Rectal smooth muscle tissue (tissue), 1 donor: ENCODE data around the gene DHRS4L2.
"Not testable (repeated sequence)": the region's sequence is repeated elsewhere in the genome, so short reads cannot be mapped to it uniquely, and the experiment has no call there.

ENCODE experiments used
- H3K27ac ChIP-seq: one replicate; pipeline ENCODE4 v1.7.0; 2013; ENCODE audit warnings: low read depth, low read length, inconsistent platforms
- H3K27me3 ChIP-seq: one replicate; pipeline ENCODE4 v1.7.0; 2013; ENCODE audit warnings: low read length; ENCODE audit not compliant: control insufficient read depth, insufficient read depth
- H3K36me3 ChIP-seq: one replicate; pipeline ENCODE4 v1.7.0; 2013; ENCODE audit warnings: low read length; ENCODE audit not compliant: control insufficient read depth, insufficient read depth
- H3K4me1 ChIP-seq: one replicate; pipeline ENCODE4 v1.7.0; 2013; ENCODE audit warnings: low read length; ENCODE audit not compliant: control insufficient read depth, insufficient read depth
- H3K4me3 ChIP-seq: one replicate; pipeline ENCODE4 v1.7.0; 2013; ENCODE audit warnings: low read length
- H3K9ac ChIP-seq: one replicate; pipeline ENCODE4 v1.7.0; 2013; ENCODE audit warnings: low read length

Gene DHRS4L2

DNA sequence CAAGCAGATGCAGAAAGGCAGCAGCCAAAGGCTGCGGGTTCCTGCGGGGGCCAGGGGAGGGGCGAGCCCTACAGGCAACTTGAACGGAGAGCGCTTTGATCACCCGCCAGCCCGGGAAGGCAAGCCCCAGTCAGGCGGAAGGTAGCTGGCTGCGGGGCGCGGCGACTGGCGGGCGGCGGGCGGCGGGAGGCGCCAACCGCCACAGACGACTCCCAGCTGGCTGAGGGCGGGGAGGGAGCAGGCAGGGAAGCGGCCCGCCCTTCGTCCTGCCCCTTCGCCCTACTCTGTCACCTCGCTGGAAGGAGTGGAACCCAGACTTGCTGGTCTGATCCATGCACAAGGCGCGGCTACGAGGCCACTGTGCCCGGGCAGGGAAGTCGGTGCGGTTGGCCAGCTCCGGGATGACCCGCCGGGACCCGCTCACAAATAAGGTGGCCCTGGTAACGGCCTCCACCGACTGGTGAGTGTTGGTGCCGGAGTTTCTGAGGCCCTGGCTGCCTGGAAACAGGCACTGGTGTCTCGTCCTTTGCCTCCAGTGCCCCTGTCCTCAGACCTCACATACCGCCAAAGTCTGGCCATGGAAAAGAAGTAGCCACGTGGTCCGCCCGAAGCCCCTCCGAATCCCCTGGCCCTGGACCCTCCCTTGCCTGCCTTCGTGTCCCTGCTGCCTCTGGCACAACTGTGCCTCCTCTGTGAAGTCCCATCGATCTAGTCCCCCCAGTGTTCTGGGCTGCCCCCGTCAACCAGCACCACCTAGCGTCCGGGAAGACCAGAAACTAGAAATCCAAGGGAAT is 47.6 kb downstream of the DHRS4L2 start:
- Histone ChIP-seq H3K9ac (peak overlapping the region; percentile 61), H3K27me3 (no peaks in the 10 kb centered on the region), H3K27ac (peak overlapping the region; percentile 79), H3K36me3 (no peaks in the 10 kb centered on the region), H3K4me3 (peak overlapping the region; percentile 86), H3K4me1 (no peaks in the 10 kb centered on the region)

DNA sequence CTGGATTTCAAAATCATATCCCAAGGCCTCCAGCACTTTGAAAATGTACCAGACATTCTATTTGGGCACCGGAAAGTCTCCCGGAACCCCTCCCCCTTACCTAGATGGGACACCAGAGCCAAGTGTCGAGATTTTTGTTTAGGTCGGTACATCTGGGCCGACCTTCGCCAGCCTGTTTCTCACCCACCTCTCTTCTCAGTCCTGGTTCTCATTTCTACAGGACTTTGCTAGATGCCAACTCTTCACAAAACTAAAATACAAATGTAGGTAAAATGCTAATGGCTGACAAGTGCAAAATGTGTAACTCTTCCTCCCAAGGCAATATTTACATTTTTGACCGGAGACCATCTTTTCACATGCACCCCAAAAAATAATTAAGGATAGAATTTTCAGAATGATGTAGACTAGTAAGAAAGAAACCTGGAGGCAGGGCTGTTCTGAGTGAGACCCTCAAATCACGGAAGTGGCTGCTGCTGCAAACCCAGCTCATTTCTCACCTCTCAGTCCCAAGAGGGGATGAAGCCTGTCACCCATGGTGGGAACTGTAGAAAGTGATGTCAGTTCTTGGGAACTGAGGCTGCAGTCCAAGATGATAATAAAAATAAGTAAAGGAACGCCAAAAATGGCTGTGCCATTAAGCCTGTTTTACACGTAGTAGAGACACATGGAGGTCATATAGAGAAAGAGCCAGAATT is 48.4 kb downstream of the DHRS4L2 start:
- not testable (repeated sequence) for H3K27me3 ChIP-seq, H3K36me3 ChIP-seq, H3K9ac ChIP-seq, H3K4me1 ChIP-seq
- H3K4me3 ChIP-seq, result peak overlapping the region; percentile 86
- H3K27ac ChIP-seq, result peak overlapping the region; percentile 79

GRCh38 chr14:24037658-24038037 is 48.9 kb downstream of the DHRS4L2 start:
- H3K9ac ChIP-seq, result no peak overlapping the region
- no peaks in the 10 kb centered on the region for H3K36me3 ChIP-seq
- no peak overlapping the region for H3K27ac ChIP-seq
- H3K4me3 ChIP-seq, result no peak overlapping the region
- no peaks in the 10 kb centered on the region for H3K27me3 ChIP-seq
- H3K4me1 ChIP-seq, result no peaks in the 10 kb centered on the region

GRCh38 chr14:24038686-24039085 is 50.0 kb downstream of the DHRS4L2 start:
- no peak overlapping the region for H3K27ac ChIP-seq
- H3K4me1 ChIP-seq, result no peaks in the 10 kb centered on the region
- no peak overlapping the region for H3K4me3 ChIP-seq
- no peaks in the 10 kb centered on the region for H3K36me3 ChIP-seq
- no peaks in the 10 kb centered on the region for H3K27me3 ChIP-seq
- H3K9ac ChIP-seq, result no peak overlapping the region

- Histone ChIP-seq H3K36me3 (no peaks in the 10 kb centered on the region), H3K4me3 (no peak overlapping the region), H3K9ac (no peak overlapping the region), H3K27me3 (no peaks in the 10 kb centered on the region), H3K27ac (no peak overlapping the region), H3K4me1 (no peaks in the 10 kb centered on the region)
Observed at GRCh38 chr14:24040692-24041091, 52.0 kb downstream of the DHRS4L2 start.

- Histone ChIP-seq H3K36me3 (no peaks in the 10 kb centered on the region), H3K4me3 (no peak overlapping the region), H3K9ac (no peak overlapping the region), H3K4me1 (no peaks in the 10 kb centered on the region), H3K27ac (no peak overlapping the region), H3K27me3 (no peaks in the 10 kb centered on the region)
Observed at GRCh38 chr14:24042746-24043145, 54.0 kb downstream of the DHRS4L2 start.

DNA sequence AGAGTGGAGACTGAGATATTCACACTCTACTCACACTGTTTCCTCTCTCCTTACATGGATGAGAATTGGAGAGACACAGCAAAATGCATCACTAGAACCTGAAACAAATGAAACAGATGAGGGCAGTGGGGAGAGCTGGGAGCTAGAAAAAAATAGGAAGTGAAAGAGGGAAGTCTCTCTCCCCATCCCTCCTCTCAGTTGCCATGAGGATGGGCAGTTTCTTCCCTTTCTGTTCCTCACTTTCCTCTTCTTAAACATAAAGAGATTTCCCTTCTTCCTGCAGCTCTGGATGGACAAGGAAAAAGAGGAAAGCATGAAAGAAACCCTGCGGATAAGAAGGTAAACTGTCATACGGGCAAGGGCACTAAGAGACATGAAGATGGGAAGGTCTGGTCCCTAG is 60.3 kb downstream of the DHRS4L2 start:
- H3K36me3 ChIP-seq, H3K27ac ChIP-seq, H3K4me1 ChIP-seq, H3K9ac ChIP-seq, H3K4me3 ChIP-seq, H3K27me3 ChIP-seq: not testable (repeated sequence)

- not testable (repeated sequence) for H3K9ac ChIP-seq, H3K4me1 ChIP-seq, H3K27me3 ChIP-seq, H3K36me3 ChIP-seq, H3K27ac ChIP-seq, H3K4me3 ChIP-seq
Observed at GRCh38 chr14:24050753-24051152, 62.0 kb downstream of the DHRS4L2 start.

GRCh38 chr14:24051176-24051788 is 62.6 kb downstream of the DHRS4L2 start:
- Histone ChIP-seq H3K9ac (peak overlapping the region; percentile 53), H3K36me3 (no peaks in the 10 kb centered on the region), H3K27ac (peak overlapping the region; percentile 65), H3K4me1 (no peaks in the 10 kb centered on the region), H3K4me3 (peak overlapping the region; percentile 73), H3K27me3 (no peaks in the 10 kb centered on the region)

- Histone ChIP-seq H3K9ac (peak within 1 kb of the TSS; percentile 53), H3K4me3 (peak within 1 kb of the TSS; percentile 73), H3K36me3 (no peaks in the 10 kb centered on the region), H3K27ac (peak within 1 kb of the TSS; percentile 65), H3K4me1 (no peaks in the 10 kb centered on the region), H3K27me3 (no peaks in the 10 kb centered on the region)
Observed at GRCh38 chr14:24051789-24052655, 63.3 kb downstream of the DHRS4L2 start, which contains the start of gene CARMIL3. Gene CARMIL3, plus strand, starts transcription at chr14:24052009. Its CDS starts 145 bp downstream, at chr14:24052154.

DNA sequence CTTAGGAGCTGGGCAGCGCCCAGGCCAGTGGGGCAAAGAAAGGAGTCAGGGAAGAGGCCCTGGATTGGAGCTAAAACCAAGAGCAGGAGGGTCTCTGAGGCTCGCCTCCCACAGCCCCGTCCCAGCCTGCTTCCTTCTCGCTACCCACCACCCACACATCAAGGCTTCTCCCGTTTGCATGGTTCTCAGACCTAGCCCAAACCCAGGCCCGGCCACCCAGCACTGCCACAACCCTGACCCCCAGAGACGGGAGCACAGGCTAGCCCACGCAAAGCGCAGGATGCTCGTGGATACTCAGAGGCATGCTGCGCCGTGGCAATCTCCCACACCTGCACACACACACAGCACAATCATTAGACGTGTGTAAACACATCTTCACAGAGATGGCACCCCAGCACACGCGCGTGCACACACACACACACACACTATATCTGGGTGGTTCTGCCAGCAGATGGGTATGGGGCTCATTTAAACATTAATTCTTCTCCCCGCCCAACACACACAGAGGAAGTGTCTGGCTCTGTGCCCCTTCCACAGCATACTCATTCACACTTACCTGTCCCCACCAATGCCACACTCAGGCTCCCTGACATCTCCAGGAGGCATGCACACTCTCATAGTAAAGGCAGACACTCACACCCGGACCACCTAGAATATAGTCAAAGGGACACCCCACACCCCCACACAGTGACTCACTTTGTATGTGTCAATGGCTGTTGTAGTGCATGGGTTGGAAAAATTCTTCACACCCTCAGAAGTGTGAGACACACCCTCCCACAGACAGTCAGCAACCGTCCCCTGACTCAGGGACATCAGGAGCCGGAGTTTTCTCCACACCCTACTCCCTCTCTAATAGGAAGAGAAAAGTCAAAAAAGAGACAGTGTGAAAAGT is 64.2 kb downstream of the DHRS4L2 start:
- H3K9ac ChIP-seq, result no peak overlapping the region

More for the DNA sequence above, 64.2 kb downstream of the DHRS4L2 start:
- H3K27ac ChIP-seq, result no peak overlapping the region
- peak overlapping the region; percentile 73 for H3K4me3 ChIP-seq
- no peaks in the 10 kb centered on the region for H3K4me1 ChIP-seq
- no peaks in the 10 kb centered on the region for H3K36me3 ChIP-seq
- H3K27me3 ChIP-seq, result no peaks in the 10 kb centered on the region
